GM23248 (cell line): ENCODE results near the gene RNF39.

ENCODE experiments used
- EZH2 ChIP-seq: fragments of 200-600 bp; sonication (generic); IDR thresholded peaks from 2 replicates; pipeline ENCODE4 v1.6.1; 2018; ENCODE audit warnings: antibody characterized with exemption, mild to moderate bottlenecking; ENCODE audit not compliant: insufficient read depth, poor library complexity, severe bottlenecking
- EZH2phosphoT487 ChIP-seq: fragments of 200-600 bp; sonication (generic); IDR thresholded peaks from 2 replicates; pipeline ENCODE4 v1.6.1; 2018; ENCODE audit warnings: antibody characterized with exemption, moderate library complexity, mild to moderate bottlenecking, low read depth; ENCODE audit not compliant: insufficient read depth

GRCh38 chr6:30047220-30047619 is 28.3 kb downstream of the RNF39 start:
- TF ChIP-seq EZH2 (no peak), EZH2phosphoT487 (no peak)
